KMS-11 (cell line): ENCODE data around the gene UMODL1.

ENCODE experiments used
- H2AFZ ChIP-seq: fragments of 200-600 bp; sonication (generic); 2 replicates; pipeline ENCODE4 v1.6.1; 2016; ENCODE audit warnings: antibody characterized with exemption, mixed run types, low read depth
- H3K27ac ChIP-seq: fragments of 200-600 bp; sonication (generic); 2 replicates; pipeline ENCODE4 v1.6.1; 2016; ENCODE audit warnings: mild to moderate bottlenecking, mixed run types
- H3K27me3 ChIP-seq: fragments of 200-600 bp; sonication (generic); 2 replicates; pipeline ENCODE4 v1.6.1; 2017; ENCODE audit warnings: mild to moderate bottlenecking, low read depth, mixed run types, moderate library complexity; ENCODE audit not compliant: insufficient read depth
- H3K36me3 ChIP-seq: fragments of 200-600 bp; sonication (generic); 2 replicates; pipeline ENCODE4 v1.6.1; 2017; ENCODE audit warnings: mild to moderate bottlenecking, mixed run types; ENCODE audit not compliant: insufficient read depth
- H3K4me1 ChIP-seq: fragments of 200-600 bp; sonication (generic); 2 replicates; pipeline ENCODE4 v1.6.1; 2016; ENCODE audit warnings: mild to moderate bottlenecking, low read depth, mixed run types; ENCODE audit not compliant: poor library complexity, severe bottlenecking
- H3K4me2 ChIP-seq: fragments of 200-600 bp; sonication (generic); 2 replicates; pipeline ENCODE4 v1.7.0; 2016; ENCODE audit warnings: mild to moderate bottlenecking, mixed run types
- H3K4me3 ChIP-seq: fragments of 200-600 bp; sonication (generic); IDR thresholded peaks from 2 replicates; pipeline ENCODE4 v1.6.1; 2017; ENCODE audit warnings: low read depth, low read length, mixed read lengths; ENCODE audit not compliant: insufficient read depth
- H3K79me2 ChIP-seq: fragments of 200-600 bp; sonication (generic); 2 replicates; pipeline ENCODE4 v1.6.1; 2016; ENCODE audit warnings: low read depth, mixed run types; ENCODE audit not compliant: insufficient read depth
- H3K9ac ChIP-seq: fragments of 200-600 bp; sonication (generic); 2 replicates; pipeline ENCODE4 v1.6.1; 2016; ENCODE audit warnings: mild to moderate bottlenecking, mixed run types
- H4K20me1 ChIP-seq: fragments of 200-600 bp; sonication (generic); 2 replicates; pipeline ENCODE4 v1.6.1; 2016; ENCODE audit warnings: mild to moderate bottlenecking, mixed run types; ENCODE audit not compliant: insufficient read depth
- TF ChIP-seq, protein P1 (sequence below): fragments of 200-600 bp; sonication (generic); conservative IDR thresholded peaks from 2 replicates; pipeline ENCODE4 v1.6.1; 2017; ENCODE audit warnings: low read depth, mild to moderate bottlenecking, antibody characterized with exemption, low read length, moderate library complexity, mixed read lengths

UMODL1 gene

DNA sequence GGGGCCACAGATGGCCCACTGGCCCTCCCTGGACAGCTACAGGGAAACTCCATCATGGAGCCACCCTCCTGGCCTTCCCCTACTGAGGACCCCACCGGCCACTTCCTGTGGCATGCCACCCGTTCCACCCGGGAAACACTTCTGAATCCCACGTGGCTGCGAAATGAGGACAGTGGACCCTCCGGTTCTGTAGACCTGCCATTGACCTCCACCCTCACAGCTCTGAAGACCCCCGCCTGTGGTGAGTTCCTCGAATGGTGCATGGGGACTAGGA is 40.3 kb downstream of the UMODL1 start:
- peaks cover 12% of the 10 kb centered on the region for H3K4me1 ChIP-seq
- no peaks in the 10 kb centered on the region for H3K79me2 ChIP-seq
- no peak overlapping the region for H3K4me3 ChIP-seq
- H2AFZ ChIP-seq, result no peak overlapping the region
- no peak overlapping the region for H3K27ac ChIP-seq
- no peak overlapping the region for H3K4me2 ChIP-seq
- TF ChIP-seq, protein P1, sequence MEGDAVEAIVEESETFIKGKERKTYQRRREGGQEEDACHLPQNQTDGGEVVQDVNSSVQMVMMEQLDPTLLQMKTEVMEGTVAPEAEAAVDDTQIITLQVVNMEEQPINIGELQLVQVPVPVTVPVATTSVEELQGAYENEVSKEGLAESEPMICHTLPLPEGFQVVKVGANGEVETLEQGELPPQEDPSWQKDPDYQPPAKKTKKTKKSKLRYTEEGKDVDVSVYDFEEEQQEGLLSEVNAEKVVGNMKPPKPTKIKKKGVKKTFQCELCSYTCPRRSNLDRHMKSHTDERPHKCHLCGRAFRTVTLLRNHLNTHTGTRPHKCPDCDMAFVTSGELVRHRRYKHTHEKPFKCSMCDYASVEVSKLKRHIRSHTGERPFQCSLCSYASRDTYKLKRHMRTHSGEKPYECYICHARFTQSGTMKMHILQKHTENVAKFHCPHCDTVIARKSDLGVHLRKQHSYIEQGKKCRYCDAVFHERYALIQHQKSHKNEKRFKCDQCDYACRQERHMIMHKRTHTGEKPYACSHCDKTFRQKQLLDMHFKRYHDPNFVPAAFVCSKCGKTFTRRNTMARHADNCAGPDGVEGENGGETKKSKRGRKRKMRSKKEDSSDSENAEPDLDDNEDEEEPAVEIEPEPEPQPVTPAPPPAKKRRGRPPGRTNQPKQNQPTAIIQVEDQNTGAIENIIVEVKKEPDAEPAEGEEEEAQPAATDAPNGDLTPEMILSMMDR, result no peak
- no peak overlapping the region for H3K9ac ChIP-seq
- H4K20me1 ChIP-seq, result no peaks in the 10 kb centered on the region
- no peaks in the 10 kb centered on the region for H3K27me3 ChIP-seq
- H3K36me3 ChIP-seq, result no peaks in the 10 kb centered on the region

- Histone ChIP-seq H4K20me1 (no peaks in the 10 kb centered on the region), H3K79me2 (no peaks in the 10 kb centered on the region), H3K27ac (no peak overlapping the region), H3K27me3 (no peaks in the 10 kb centered on the region), H3K4me1 (peaks cover 16% of the 10 kb centered on the region), H3K36me3 (no peaks in the 10 kb centered on the region), H2AFZ (no peak overlapping the region), H3K4me2 (no peak overlapping the region), H3K4me3 (no peak overlapping the region), H3K9ac (no peak overlapping the region)
- TF ChIP-seq, protein P1, result no peak
Observed at GRCh38 chr21:42111811-42112210, 40.7 kb downstream of the UMODL1 start.

GRCh38 chr21:42112238-42112637 is 41.1 kb downstream of the UMODL1 start:
- H3K9ac ChIP-seq, result no peak overlapping the region
- no peaks in the 10 kb centered on the region for H4K20me1 ChIP-seq
- H3K4me1 ChIP-seq, result peaks cover 21% of the 10 kb centered on the region
- TF ChIP-seq, protein P1, result no peak
- no peaks in the 10 kb centered on the region for H3K36me3 ChIP-seq
- H3K27me3 ChIP-seq, result no peaks in the 10 kb centered on the region
- no peak overlapping the region for H3K27ac ChIP-seq
- no peaks in the 10 kb centered on the region for H3K79me2 ChIP-seq
- H3K4me2 ChIP-seq, result no peak overlapping the region
- H2AFZ ChIP-seq, result no peak overlapping the region
- no peak overlapping the region for H3K4me3 ChIP-seq

GRCh38 chr21:42112857-42113256 is 41.7 kb downstream of the UMODL1 start:
- H3K27ac ChIP-seq, result no peak overlapping the region
- H3K27me3 ChIP-seq, result no peaks in the 10 kb centered on the region
- H3K4me3 ChIP-seq, result no peak overlapping the region
- no peak overlapping the region for H3K4me2 ChIP-seq
- no peaks in the 10 kb centered on the region for H4K20me1 ChIP-seq
- TF ChIP-seq, protein P1, result no peak
- H2AFZ ChIP-seq, result no peak overlapping the region
- no peaks in the 10 kb centered on the region for H3K79me2 ChIP-seq
- no peaks in the 10 kb centered on the region for H3K36me3 ChIP-seq
- H3K9ac ChIP-seq, result no peak overlapping the region
- H3K4me1 ChIP-seq, result peaks cover 25% of the 10 kb centered on the region
